Neural progenitor cell (in vitro differentiated cells): ENCODE measurements around the gene EXOSC7. TPM values are rescaled to one million over a fixed set of nuclear protein-coding genes. Genes with fewer than 3 reads are reported as not detected.
A peak's percentile ranks its signal among the peaks of the same experiment; 100 is the strongest.

ENCODE experiments used
- DNase-seq: peaks from one replicate; pipeline ENCODE4 v3.0.0-alpha.2; 2016; ENCODE audit warnings: low spot score
- H2AFZ ChIP-seq: fragments of 200-600 bp; sonication (generic); replicated peaks from 2 replicates; pipeline ENCODE4 v1.6.1; 2016; ENCODE audit warnings: antibody characterized with exemption
- H3F3A ChIP-seq: fragments of 200-600 bp; sonication (generic); 2 replicates; pipeline ENCODE4 v1.6.1; 2016; ENCODE audit warnings: antibody characterized with exemption, low read depth
- H3K27ac ChIP-seq: fragments of 200-600 bp; sonication (generic); 2 replicates; pipeline ENCODE4 v1.5.1; 2016; ENCODE audit warnings: mild to moderate bottlenecking
- H3K27me3 ChIP-seq: fragments of 200-600 bp; sonication (generic); 2 replicates; pipeline ENCODE4 v1.6.1; 2016; ENCODE audit warnings: mild to moderate bottlenecking, moderate library complexity
- H3K36me3 ChIP-seq: fragments of 200-600 bp; sonication (generic); 2 replicates; pipeline ENCODE4 v1.5.1; 2016
- H3K4me1 ChIP-seq: fragments of 200-600 bp; sonication (generic); 2 replicates; pipeline ENCODE4 v1.6.1; 2016; ENCODE audit warnings: mixed run types
- H3K4me2 ChIP-seq: fragments of 200-600 bp; sonication (generic); 2 replicates; pipeline ENCODE4 v1.6.1; 2016
- H3K4me3 ChIP-seq: fragments of 200-600 bp; sonication (generic); 2 replicates; pipeline ENCODE4 v1.5.1; 2016
- H3K79me2 ChIP-seq: fragments of 200-600 bp; sonication (generic); 2 replicates; pipeline ENCODE4 v1.6.1; 2016; ENCODE audit warnings: low read depth
- H3K9ac ChIP-seq: fragments of 200-600 bp; sonication (generic); 2 replicates; pipeline ENCODE4 v1.6.1; 2016
- H3K9me3 ChIP-seq: fragments of 200-600 bp; sonication (generic); 2 replicates; pipeline ENCODE4 v1.5.1; 2016; ENCODE audit warnings: low read depth
- H4K20me1 ChIP-seq: fragments of 200-600 bp; sonication (generic); 2 replicates; pipeline ENCODE4 v1.6.1; 2016; ENCODE audit warnings: low read depth
- H3K27ac Mint-ChIP-seq: 3 replicates; pipeline ENCODE4 v1.8.0; 2021; ENCODE audit warnings: mixed read lengths
- H3K27me3 Mint-ChIP-seq: 2 replicates; pipeline ENCODE4 v1.8.0; 2022; ENCODE audit warnings: low read depth, mild to moderate bottlenecking, inconsistent platforms, moderate library complexity, mixed read lengths; ENCODE audit not compliant: insufficient read depth
- H3K36me3 Mint-ChIP-seq: 3 replicates; pipeline ENCODE4 v1.8.0; 2021; ENCODE audit warnings: mixed read lengths
- H3K4me1 Mint-ChIP-seq: 3 replicates; pipeline ENCODE4 v1.8.0; 2021; ENCODE audit warnings: mixed read lengths
- H3K4me3 Mint-ChIP-seq: 3 replicates; pipeline ENCODE4 v1.8.0; 2021; ENCODE audit warnings: mild to moderate bottlenecking, moderate library complexity, mixed read lengths
- H3K9me3 Mint-ChIP-seq: 3 replicates; pipeline ENCODE4 v1.8.0; 2020; ENCODE audit warnings: mixed read lengths
- CTCF ChIP-seq: fragments of 200-600 bp; sonication (generic); IDR thresholded peaks from 2 replicates; pipeline ENCODE4 v1.5.1; 2017; ENCODE audit warnings: antibody characterized with exemption, mild to moderate bottlenecking
- EZH2 ChIP-seq: fragments of 200-600 bp; sonication (generic); IDR thresholded peaks from 2 replicates; pipeline ENCODE4 v1.6.1; 2017; ENCODE audit warnings: antibody characterized with exemption, mild to moderate bottlenecking, moderate library complexity
- EZH2phosphoT487 ChIP-seq: fragments of 200-600 bp; sonication (generic); IDR thresholded peaks from 2 replicates; pipeline ENCODE4 v1.6.1; 2017; ENCODE audit warnings: antibody characterized with exemption
- total RNA-seq: library from RNA; depleted of rRNA; stranded (reverse); fragments of >200 nt; gene quantifications from 2 replicates; pipeline ENCODE4 v1.2.3, GENCODE V29; 2015; ENCODE audit warnings: low replicate concordance

Gene EXOSC7
- total RNA-seq, 1 donor from 2014 or later: 88.7 TPM

- H3F3A ChIP-seq: peaks cover 4% of the 10 kb centered on the region
- peaks cover 23% of the 10 kb centered on the region for H3K4me1 Mint-ChIP-seq
- peak overlapping the region; percentile 49 for H3K4me3 ChIP-seq
- H4K20me1 ChIP-seq: peaks cover 3% of the 10 kb centered on the region
- no peaks in the 10 kb centered on the region for H3K9me3 ChIP-seq
- peaks cover 53% of the 10 kb centered on the region for H3K27me3 ChIP-seq
- H3K36me3 ChIP-seq: no peaks in the 10 kb centered on the region
- H3K4me2 ChIP-seq: peak overlapping the region; percentile 87
- H3K4me1 ChIP-seq: peaks cover under 1% of the 10 kb centered on the region
- peak; percentile 62 for TF ChIP-seq EZH2
- peak; percentile 18 for TF ChIP-seq CTCF
- no peak for TF ChIP-seq EZH2phosphoT487
- H3K4me3 Mint-ChIP-seq: peak overlapping the region; percentile 84
- H3K9me3 Mint-ChIP-seq: no peaks in the 10 kb centered on the region
- peaks cover 25% of the 10 kb centered on the region for H3K27me3 Mint-ChIP-seq
- no peak overlapping the region for H3K27ac ChIP-seq
- no peaks in the 10 kb centered on the region for H3K79me2 ChIP-seq
- H3K9ac ChIP-seq: no peak overlapping the region
- peak overlapping the region; percentile 93 for H2AFZ ChIP-seq
- no peak overlapping the region for H3K27ac Mint-ChIP-seq
- DNase-seq: peak; percentile 56
- H3K36me3 Mint-ChIP-seq: no peaks in the 10 kb centered on the region
These were observed 59.6 kb downstream of the EXOSC7 start for GRCh38 chr3:45035441-45036301.

GRCh38 chr3:45037720-45038455, 61.8 kb downstream of the EXOSC7 start:
- peak; percentile 94 for DNase-seq
- no peak overlapping the region for H3K27ac Mint-ChIP-seq
- H3K9me3 Mint-ChIP-seq: no peaks in the 10 kb centered on the region
- H3K27me3 ChIP-seq: peaks cover 47% of the 10 kb centered on the region
- no peaks in the 10 kb centered on the region for H3K79me2 ChIP-seq
- H3K27me3 Mint-ChIP-seq: peaks cover 22% of the 10 kb centered on the region
- H3K4me3 ChIP-seq: no peak overlapping the region
- no peak overlapping the region for H2AFZ ChIP-seq
- H3F3A ChIP-seq: peaks cover 4% of the 10 kb centered on the region
- H3K36me3 ChIP-seq: no peaks in the 10 kb centered on the region
- no peak overlapping the region for H3K4me2 ChIP-seq
- peaks cover 3% of the 10 kb centered on the region for H4K20me1 ChIP-seq
- H3K9me3 ChIP-seq: no peaks in the 10 kb centered on the region
- H3K36me3 Mint-ChIP-seq: no peaks in the 10 kb centered on the region
- H3K9ac ChIP-seq: no peak overlapping the region
- no peak overlapping the region for H3K4me3 Mint-ChIP-seq
- H3K4me1 Mint-ChIP-seq: peaks cover 23% of the 10 kb centered on the region
- H3K27ac ChIP-seq: no peak overlapping the region
- TF ChIP-seq CTCF (peak; percentile 98), EZH2 (no peak)
- H3K4me1 ChIP-seq: no peaks in the 10 kb centered on the region

GRCh38 chr3:45041666-45042065, 65.6 kb downstream of the EXOSC7 start:
- Mint-ChIP-seq H3K36me3 (no peaks in the 10 kb centered on the region), H3K4me3 (no peak overlapping the region), H3K4me1 (peaks cover 13% of the 10 kb centered on the region), H3K27me3 (peaks cover 13% of the 10 kb centered on the region), H3K9me3 (no peaks in the 10 kb centered on the region), H3K27ac (no peak overlapping the region)
- no peak overlapping the region for H3K27ac ChIP-seq
- H3K36me3 ChIP-seq: no peaks in the 10 kb centered on the region
- no peak for TF ChIP-seq EZH2
- no peak for TF ChIP-seq CTCF
- no peak for TF ChIP-seq EZH2phosphoT487
- H3K9me3 ChIP-seq: no peaks in the 10 kb centered on the region
- H2AFZ ChIP-seq: no peak overlapping the region
- H3K27me3 ChIP-seq: peaks cover 9% of the 10 kb centered on the region
- peaks cover 4% of the 10 kb centered on the region for H3F3A ChIP-seq
- H3K4me1 ChIP-seq: no peaks in the 10 kb centered on the region
- no peak overlapping the region for H3K4me2 ChIP-seq
- no peak overlapping the region for H3K4me3 ChIP-seq
- no peak overlapping the region for H3K9ac ChIP-seq
- no peak for DNase-seq
- no peaks in the 10 kb centered on the region for H3K79me2 ChIP-seq
- no peaks in the 10 kb centered on the region for H4K20me1 ChIP-seq
